Measurements from ENCODE around the gene GNS.

GNS gene

GRCh38 chr12:64675795-64676194, 83.4 kb downstream of the GNS start:
- H3K4me3 ChIP-seq (ENCODE audit: control insufficient read depth, low read depth, low read length) = no peak overlapping the region
- no peak for TF ChIP-seq CTCF (IDR thresholded peaks at IDR 0.05; ENCODE audit: control insufficient read depth, insufficient read depth, low read depth, low read length, missing control alignments)
- no peak for DNase-seq (ENCODE audit: low read depth)

- no peak overlapping the region for H3K4me3 ChIP-seq (ENCODE audit: control insufficient read depth, low read depth, low read length)
- TF ChIP-seq CTCF (IDR thresholded peaks at IDR 0.05; ENCODE audit: control insufficient read depth, insufficient read depth, low read depth, low read length, missing control alignments) = no peak
- DNase-seq (ENCODE audit: low read depth) = no peak
These were observed 84.8 kb downstream of the GNS start for GRCh38 chr12:64674367-64674922.

- no peak for DNase-seq (ENCODE audit: low read depth)
- no peak for TF ChIP-seq CTCF (IDR thresholded peaks at IDR 0.05; ENCODE audit: control insufficient read depth, insufficient read depth, low read depth, low read length, missing control alignments)
- H3K4me3 ChIP-seq (ENCODE audit: control insufficient read depth, low read depth, low read length) = no peak overlapping the region
These were observed 85.6 kb downstream of the GNS start for GRCh38 chr12:64673490-64674169.

- H3K4me3 ChIP-seq (ENCODE audit: control insufficient read depth, low read depth, low read length) = no peak overlapping the region
- TF ChIP-seq CTCF (IDR thresholded peaks at IDR 0.05; ENCODE audit: control insufficient read depth, insufficient read depth, low read depth, low read length, missing control alignments) = no peak
- no peak for DNase-seq (ENCODE audit: low read depth)
These were observed 86.2 kb downstream of the GNS start for GRCh38 chr12:64672925-64673409.

GRCh38 chr12:64671681-64672080, 87.5 kb downstream of the GNS start:
- TF ChIP-seq CTCF (IDR thresholded peaks at IDR 0.05; ENCODE audit: control insufficient read depth, insufficient read depth, low read depth, low read length, missing control alignments) = no peak
- no peak overlapping the region for H3K4me3 ChIP-seq (ENCODE audit: control insufficient read depth, low read depth, low read length)

GRCh38 chr12:64670919-64671639, 88.1 kb downstream of the GNS start:
- no peak overlapping the region for H3K4me3 ChIP-seq (ENCODE audit: control insufficient read depth, low read depth, low read length)
- DNase-seq (ENCODE audit: low read depth) = no peak
- no peak for TF ChIP-seq CTCF (IDR thresholded peaks at IDR 0.05; ENCODE audit: control insufficient read depth, insufficient read depth, low read depth, low read length, missing control alignments)

More at GRCh38 chr12:64671681-64672080, 87.5 kb downstream of the GNS start:
- no peak for DNase-seq (ENCODE audit: low read depth)

Data from AG09309 (cell line).